Measurements from ENCODE around the gene CDCP1.

CDCP1 gene

DNA sequence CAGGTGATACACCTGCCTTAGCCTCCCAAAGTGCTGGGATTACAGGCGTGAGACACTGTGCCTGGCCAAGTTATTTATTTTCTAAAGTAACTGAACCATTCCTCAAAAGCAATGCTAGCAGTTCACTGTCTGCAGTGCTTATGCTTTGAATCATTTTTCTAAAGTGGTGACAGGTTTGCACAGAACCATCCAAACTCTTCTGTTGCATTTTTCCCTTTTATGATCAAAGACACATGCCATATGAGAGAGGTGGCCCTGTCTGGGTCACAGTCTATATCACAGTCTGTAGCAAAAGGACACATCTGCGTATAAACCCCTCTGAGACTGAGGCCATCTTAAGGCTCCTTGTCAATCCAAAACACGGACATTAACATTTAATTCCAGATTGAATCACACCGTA is 17.2 kb downstream of the CDCP1 start:
- H3K27me3 ChIP-seq (ENCODE audit: insufficient read depth, poor library complexity, severe bottlenecking): no peaks in the 10 kb centered on the region
- H3K4me3 ChIP-seq (replicated peaks; ENCODE audit: insufficient read depth, low read length): no peak overlapping the region
- no peak for TF ChIP-seq POLR2AphosphoS5 (IDR thresholded peaks at IDR 0.05; ENCODE audit: low read depth)
- TF ChIP-seq SPI1 (IDR thresholded peaks at IDR 0.05; ENCODE audit: borderline replicate concordance, low read depth): no peak
- TF ChIP-seq REST (IDR thresholded peaks at IDR 0.05; ENCODE audit: insufficient replicate concordance, low read depth): no peak
- no peak for TF ChIP-seq CTCF (IDR thresholded peaks at IDR 0.05; ENCODE audit: insufficient read depth, low read length)
- no peak for TF ChIP-seq GABPA (IDR thresholded peaks at IDR 0.05; ENCODE audit: low read depth)
- no peak overlapping the region for H3K27ac ChIP-seq (replicated peaks)
- DNase-seq (ENCODE audit: low read depth in 1 of 2, low spot score in 1 of 2): no peak

GRCh38 chr3:45127130-45127822 is 18.9 kb downstream of the CDCP1 start:
- H3K27ac ChIP-seq (replicated peaks): no peak overlapping the region
- DNase-seq (ENCODE audit: low read depth in 1 of 2, low spot score in 1 of 2): no peak
- TF ChIP-seq SPI1 (IDR thresholded peaks at IDR 0.05; ENCODE audit: borderline replicate concordance, low read depth) (no peak), POLR2AphosphoS5 (IDR thresholded peaks at IDR 0.05; ENCODE audit: low read depth) (no peak), REST (IDR thresholded peaks at IDR 0.05; ENCODE audit: insufficient replicate concordance, low read depth) (no peak), GABPA (IDR thresholded peaks at IDR 0.05; ENCODE audit: low read depth) (no peak), CTCF (IDR thresholded peaks at IDR 0.05; ENCODE audit: insufficient read depth, low read length) (no peak)

DNA sequence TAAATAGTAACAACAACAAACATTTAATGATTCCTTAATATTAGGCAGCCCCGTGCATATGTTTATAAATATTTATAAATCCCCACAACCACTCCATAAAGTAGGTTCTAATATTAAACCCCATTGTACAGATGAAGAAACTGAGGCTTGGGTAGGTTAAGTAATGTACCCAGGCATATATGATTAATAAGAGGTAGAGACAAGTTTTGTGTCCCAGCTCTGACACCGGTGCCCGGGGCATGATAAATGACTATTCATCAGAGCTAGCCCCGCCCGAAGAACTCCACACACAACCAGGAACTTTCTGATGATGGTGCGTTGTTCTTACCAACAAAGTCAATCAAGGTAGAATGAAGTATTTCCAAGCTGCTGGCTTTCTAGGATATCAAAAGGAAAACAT is 19.4 kb downstream of the CDCP1 start:
- no peak overlapping the region for H3K27ac ChIP-seq (replicated peaks)
- no peaks in the 10 kb centered on the region for H3K27me3 ChIP-seq (ENCODE audit: insufficient read depth, poor library complexity, severe bottlenecking)
- no peak overlapping the region for H3K4me3 ChIP-seq (replicated peaks; ENCODE audit: insufficient read depth, low read length)
- no peak for DNase-seq (ENCODE audit: low read depth in 1 of 2, low spot score in 1 of 2)
- TF ChIP-seq GABPA (IDR thresholded peaks at IDR 0.05; ENCODE audit: low read depth) (no peak), POLR2AphosphoS5 (IDR thresholded peaks at IDR 0.05; ENCODE audit: low read depth) (no peak), CTCF (IDR thresholded peaks at IDR 0.05; ENCODE audit: insufficient read depth, low read length) (no peak), SPI1 (IDR thresholded peaks at IDR 0.05; ENCODE audit: borderline replicate concordance, low read depth) (no peak), REST (IDR thresholded peaks at IDR 0.05; ENCODE audit: insufficient replicate concordance, low read depth) (no peak)

More at GRCh38 chr3:45127130-45127822, 18.9 kb downstream of the CDCP1 start:
- H3K4me3 ChIP-seq (replicated peaks; ENCODE audit: insufficient read depth, low read length): no peak overlapping the region
- H3K27me3 ChIP-seq (ENCODE audit: insufficient read depth, poor library complexity, severe bottlenecking): no peaks in the 10 kb centered on the region
